ENCODE results near the gene IDUA.

IDUA gene

GRCh38 chr4:1018147-1019020, 31.5 kb downstream of the IDUA start:
- no peak for DNase-seq

- no peak for DNase-seq
Observed at GRCh38 chr4:1019320-1019719, 32.5 kb downstream of the IDUA start.

- DNase-seq: no peak
Observed at GRCh38 chr4:1019729-1020470, 33.1 kb downstream of the IDUA start.

- no peak for DNase-seq
Observed at GRCh38 chr4:1021386-1022050, 34.7 kb downstream of the IDUA start.

GRCh38 chr4:1022051-1022738, 35.4 kb downstream of the IDUA start:
- no peak for DNase-seq

GRCh38 chr4:1022739-1023066, 35.9 kb downstream of the IDUA start:
- DNase-seq: no peak

GRCh38 chr4:1023075-1023640, 36.3 kb downstream of the IDUA start:
- no peak for DNase-seq

GRCh38 chr4:1023895-1024740, 37.3 kb downstream of the IDUA start:
- DNase-seq: no peak

GRCh38 chr4:1024882-1025545, 38.2 kb downstream of the IDUA start:
- no peak for DNase-seq

- no peak for DNase-seq
Observed at GRCh38 chr4:1026115-1026514, 39.3 kb downstream of the IDUA start.

GRCh38 chr4:1027219-1027914, 40.5 kb downstream of the IDUA start:
- no peak for DNase-seq

GRCh38 chr4:1027915-1028238, 41.0 kb downstream of the IDUA start:
- DNase-seq: no peak

GRCh38 chr4:1028574-1029220, 41.9 kb downstream of the IDUA start:
- no peak for DNase-seq

GRCh38 chr4:1029529-1029928, 42.7 kb downstream of the IDUA start:
- no peak for DNase-seq

- no peak for DNase-seq
Observed at GRCh38 chr4:1030031-1030430, 43.2 kb downstream of the IDUA start.

GRCh38 chr4:1030559-1030958, 43.7 kb downstream of the IDUA start:
- DNase-seq: no peak

- DNase-seq: no peak
Observed at GRCh38 chr4:1031346-1031745, 44.5 kb downstream of the IDUA start.

- DNase-seq: no peak
Observed at GRCh38 chr4:1031956-1032795, 45.3 kb downstream of the IDUA start.

- no peak for DNase-seq
Observed at GRCh38 chr4:1032861-1033260, 46.0 kb downstream of the IDUA start.
